Embryonic facial prominence (tissue), 1 donor: ENCODE results near the gene UGT1A7.
"Not testable (repeated sequence)": the region's sequence is repeated elsewhere in the genome, so short reads cannot be mapped to it uniquely, and the experiment has no call there.

Experiments
- DNase-seq: peaks from one replicate; pipeline ENCODE4 v3.0.0-alpha.2; 2016; ENCODE audit errors: extremely low spot score

UGT1A7 gene

GRCh38 chr2:233712611-233713261 lies 31.0 kb downstream of the UGT1A7 start, which contains the start of gene UGT1A5:
Gene UGT1A5, plus strand, starts transcription at chr2:233712907. Its CDS starts 85 bp downstream, at chr2:233712992.
- no peak for DNase-seq

DNA sequence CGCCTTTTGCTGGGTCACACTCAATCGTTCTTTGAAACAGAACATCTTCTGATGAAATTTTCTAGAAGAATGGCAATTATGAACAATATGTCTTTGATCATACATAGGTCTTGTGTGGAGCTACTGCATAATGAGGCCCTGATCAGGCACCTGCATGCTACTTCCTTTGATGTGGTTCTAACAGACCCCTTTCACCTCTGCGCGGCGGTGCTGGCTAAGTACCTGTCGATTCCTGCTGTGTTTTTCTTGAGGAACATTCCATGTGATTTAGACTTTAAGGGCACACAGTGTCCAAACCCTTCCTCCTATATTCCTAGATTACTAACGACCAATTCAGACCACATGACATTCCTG lies 31.5 kb downstream of the UGT1A7 start:
- DNase-seq: no peak

GRCh38 chr2:233714121-233714520 lies 32.4 kb downstream of the UGT1A7 start:
- no peak for DNase-seq

GRCh38 chr2:233718552-233718951 lies 36.9 kb downstream of the UGT1A7 start, which contains the start of gene UGT1A4:
Gene UGT1A4, plus strand, starts transcription at chr2:233718736. Its CDS starts 85 bp downstream, at chr2:233718821.
- no peak for DNase-seq

DNA sequence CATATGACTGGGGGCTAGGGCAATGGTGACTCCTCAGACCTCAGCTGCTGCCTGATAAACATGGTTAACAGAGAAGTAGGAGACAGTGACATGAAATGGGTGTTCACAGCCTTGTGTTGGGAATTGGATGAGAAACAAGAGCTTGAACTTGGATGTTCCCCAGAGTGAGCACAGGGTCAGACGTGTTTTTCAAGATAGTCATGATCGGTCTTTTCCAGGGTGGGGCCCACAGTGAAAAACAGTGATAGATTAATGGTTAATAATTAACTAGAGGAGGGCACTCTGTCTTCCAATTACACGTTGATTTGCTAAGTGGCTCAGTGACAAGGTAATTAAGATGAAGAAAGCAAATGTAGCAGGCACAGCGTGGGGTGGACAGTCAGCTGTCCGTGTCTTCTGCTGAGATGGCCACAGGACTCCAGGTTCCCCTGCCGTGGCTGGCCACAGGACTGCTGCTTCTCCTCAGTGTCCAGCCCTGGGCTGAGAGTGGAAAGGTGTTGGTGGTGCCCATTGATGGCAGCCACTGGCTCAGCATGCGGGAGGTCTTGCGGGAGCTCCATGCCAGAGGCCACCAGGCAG lies 47.1 kb downstream of the UGT1A7 start, which contains the start of gene UGT1A3:
Gene UGT1A3, plus strand, starts transcription at position 320 of the 579 bp plus-strand sequence. Its CDS starts 85 bp downstream, at position 405.
- no peak for DNase-seq

DNA sequence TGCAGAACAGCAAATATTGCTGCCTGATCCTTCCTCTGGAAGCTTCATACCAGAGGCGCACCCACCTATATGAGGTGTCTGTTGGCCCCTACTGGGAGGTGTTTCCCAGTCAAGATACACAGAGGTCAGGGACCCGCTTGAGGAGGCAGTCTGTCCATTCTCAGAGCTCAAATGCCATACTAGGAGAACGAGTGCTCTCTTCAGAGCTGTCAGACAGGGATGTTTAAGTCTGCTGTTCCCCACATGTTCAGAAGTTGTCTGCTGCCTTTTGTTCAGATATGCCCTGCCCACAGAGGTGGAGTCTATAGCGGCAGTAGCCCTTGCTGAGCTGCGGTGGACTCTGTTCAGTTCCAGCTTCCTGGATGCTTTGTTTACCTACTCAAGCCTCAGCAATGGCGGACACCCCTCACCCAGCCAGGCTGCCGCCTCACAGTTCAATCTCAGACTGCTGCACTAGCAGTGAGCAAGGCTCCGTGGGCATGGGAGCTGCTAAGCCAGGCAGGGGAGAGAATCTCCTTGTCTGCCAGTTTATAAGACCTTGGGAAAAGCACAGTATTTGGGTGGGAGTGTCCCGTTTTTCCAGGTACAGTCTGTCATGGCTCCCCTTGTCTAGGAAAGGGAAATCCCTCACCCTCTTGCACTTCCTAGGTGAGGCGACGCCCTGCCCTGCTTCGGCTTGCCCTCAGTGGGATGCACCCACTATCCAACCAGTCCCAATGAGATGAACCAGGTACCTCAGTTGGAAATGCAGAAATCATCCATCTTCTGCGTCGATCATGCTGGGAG lies 55.4 kb downstream of the UGT1A7 start:
- not testable (repeated sequence) for DNase-seq

GRCh38 chr2:233740870-233741269 lies 59.2 kb downstream of the UGT1A7 start:
- no peak for DNase-seq

DNA sequence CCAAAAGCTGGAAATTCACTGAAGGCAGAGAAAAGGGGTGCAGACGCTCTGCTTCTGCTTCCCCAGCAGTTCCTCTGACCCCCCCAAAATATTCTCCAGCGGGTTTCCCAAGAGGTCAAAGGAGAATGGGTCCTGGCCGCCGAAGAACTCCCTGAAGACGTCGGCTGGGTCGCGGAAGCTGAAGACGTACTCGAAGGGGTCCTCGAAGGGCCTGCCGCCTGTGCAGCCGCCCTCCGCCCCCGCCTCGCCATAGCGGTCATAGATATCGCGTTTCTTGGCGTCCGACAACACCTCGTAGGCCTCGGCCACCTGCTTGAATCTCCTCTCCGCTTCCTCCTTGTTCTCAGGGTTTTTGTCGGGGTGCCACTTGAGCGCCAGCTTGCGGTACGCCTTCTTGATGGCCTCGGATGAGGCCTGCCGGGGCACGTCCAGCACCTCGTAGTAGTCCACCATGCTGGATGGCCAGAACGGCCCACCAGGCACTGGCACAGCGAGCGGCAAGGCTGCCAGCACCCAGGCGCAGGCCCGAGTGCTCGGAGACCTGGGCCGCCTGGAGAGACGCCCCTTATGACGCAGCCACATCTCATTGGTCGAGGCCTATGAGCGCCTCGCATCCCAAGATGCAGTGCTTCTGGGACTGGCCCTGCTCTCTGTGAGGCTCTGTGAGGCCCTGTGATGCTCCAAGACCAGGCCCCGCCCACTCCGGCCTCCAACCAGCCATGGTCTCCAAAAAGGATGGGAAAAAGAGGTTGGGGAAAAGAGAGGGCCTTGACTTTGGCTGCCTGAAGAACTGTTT lies 62.0 kb downstream of the UGT1A7 start:
- DNase-seq: no peak

GRCh38 chr2:233745073-233745755 lies 63.5 kb downstream of the UGT1A7 start:
- DNase-seq: no peak

DNA sequence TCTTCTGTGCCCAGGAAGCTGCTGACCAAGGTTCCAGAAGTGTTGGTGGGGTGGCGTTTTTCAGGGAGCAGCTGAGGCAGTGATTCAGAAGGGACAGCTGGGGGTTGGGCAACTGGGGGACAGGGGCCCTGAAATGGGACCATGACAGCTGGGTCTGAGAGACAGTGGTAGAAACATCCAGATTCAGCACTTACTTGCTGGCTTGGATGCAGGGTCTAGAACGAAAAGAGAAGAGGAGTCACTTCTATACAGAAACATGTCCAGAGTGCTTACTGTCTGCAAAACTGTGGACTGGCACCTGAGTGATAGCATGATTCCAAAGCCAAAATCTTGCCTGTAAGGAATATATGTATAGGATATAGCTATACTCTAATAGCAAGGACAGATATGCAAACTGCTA lies 64.1 kb downstream of the UGT1A7 start:
- DNase-seq: not testable (repeated sequence)

GRCh38 chr2:233746475-233747282 lies 65.0 kb downstream of the UGT1A7 start:
- no peak for DNase-seq

- no peak for DNase-seq
These were observed 65.5 kb downstream of the UGT1A7 start for GRCh38 chr2:233747283-233747544.

DNA sequence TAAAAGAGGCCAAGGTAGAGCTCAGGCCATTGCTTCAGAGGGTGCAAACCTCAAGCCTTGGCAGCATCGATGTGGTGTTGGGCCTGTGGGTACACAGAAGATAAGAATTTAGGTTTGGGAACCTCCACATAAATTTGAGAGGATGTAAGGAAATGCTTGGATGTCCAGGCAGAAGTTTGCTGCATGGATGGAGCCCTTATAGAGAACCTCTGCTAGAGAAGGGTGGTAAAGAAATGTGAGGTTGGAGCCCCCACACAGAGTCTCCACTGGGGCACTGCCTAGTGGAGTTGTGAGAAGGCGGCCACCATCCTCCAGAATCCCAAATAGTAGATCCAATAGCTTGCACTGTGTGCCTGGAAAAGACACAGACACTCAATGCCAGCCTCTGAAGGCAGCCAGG lies 69.0 kb downstream of the UGT1A7 start:
- not testable (repeated sequence) for DNase-seq

DNA sequence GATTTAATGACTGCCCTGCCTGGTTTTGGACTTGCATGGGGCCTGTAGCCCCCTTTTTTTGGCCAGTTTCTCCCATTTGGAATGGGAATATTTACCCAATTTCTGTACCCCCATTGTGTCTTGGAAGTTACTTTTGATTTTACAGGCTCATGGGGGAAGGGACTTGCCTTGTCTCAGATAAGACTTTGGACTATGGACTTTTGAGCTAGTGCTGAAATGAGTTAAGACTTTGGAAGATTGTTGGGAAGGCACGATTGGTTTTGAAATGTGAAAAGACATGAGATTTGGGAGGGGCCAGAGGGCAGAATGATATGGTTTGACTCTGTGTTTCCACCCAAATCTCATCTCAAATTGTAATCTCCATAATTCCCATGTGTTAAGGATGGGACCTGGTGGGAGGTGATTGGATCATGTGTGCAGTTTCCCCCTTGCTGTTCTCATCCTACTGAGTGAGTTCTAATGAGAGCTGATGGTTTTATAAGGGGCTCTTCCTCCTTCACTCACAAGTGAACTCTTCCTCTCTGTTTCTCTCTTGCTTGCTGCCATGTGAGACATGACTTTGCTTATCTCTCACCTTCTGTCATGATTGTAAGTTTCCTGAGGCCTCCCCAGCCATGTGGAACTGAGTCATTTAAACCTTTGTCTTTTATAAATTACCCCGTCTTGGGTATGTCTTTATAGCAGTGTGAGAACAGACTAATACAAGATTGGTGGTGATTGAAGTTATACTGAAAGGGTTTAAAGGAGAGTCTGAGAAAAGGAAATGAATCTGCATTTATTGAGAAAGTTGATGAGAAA lies 69.7 kb downstream of the UGT1A7 start:
- not testable (repeated sequence) for DNase-seq

- DNase-seq: no peak
These were observed 73.3 kb downstream of the UGT1A7 start for GRCh38 chr2:233754872-233755611.

GRCh38 chr2:233756429-233757081 lies 74.9 kb downstream of the UGT1A7 start:
- DNase-seq: no peak

DNA sequence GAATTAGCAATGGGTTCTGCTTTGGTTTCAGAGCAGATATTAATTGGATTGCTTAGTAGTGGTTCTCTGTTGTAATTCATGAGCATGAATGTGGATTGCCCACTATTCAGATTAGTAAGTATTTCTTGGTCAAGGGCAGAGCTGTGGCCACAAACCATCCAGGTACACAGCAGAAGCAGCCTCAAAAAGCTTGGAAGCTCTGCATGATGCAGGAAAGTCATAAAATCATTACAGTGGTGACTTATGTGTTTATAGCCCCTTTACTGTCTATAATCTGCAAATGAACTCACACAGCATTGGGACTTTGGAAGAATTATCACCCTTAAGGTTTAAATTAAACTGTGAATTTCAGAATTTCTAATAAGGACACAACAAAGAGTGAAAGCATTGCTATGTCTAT lies 76.4 kb downstream of the UGT1A7 start:
- no peak for DNase-seq

DNA sequence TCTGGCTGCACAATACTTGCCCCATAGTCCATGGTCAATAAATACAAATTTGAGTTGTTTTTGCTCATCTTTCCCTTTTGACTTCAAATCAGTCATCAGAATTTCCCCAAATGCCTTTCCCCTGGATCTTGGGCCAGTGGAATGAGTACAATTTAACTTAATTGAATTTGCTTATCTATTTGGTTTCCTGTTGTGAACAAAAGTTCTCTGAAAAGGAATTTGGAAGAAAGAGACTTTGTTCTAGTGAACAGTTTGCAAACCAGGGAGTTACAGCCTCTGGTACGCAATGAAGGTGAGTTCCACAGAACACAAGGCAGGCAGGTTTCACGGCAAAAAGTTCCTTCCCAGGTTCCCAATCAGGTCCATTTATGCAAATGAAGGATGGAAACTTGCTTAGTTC lies 77.1 kb downstream of the UGT1A7 start:
- DNase-seq: no peak

GRCh38 chr2:233760043-233760442 lies 78.3 kb downstream of the UGT1A7 start, which contains the start of gene UGT1A1:
Gene UGT1A1, plus strand, starts transcription at chr2:233760270. Its CDS starts 18 bp downstream, at chr2:233760288.
- DNase-seq: no peak
